Sigmoid colon (tissue), 4 donors: ENCODE data around the gene LOC101059915.
"Not testable (repeated sequence)": the region's sequence is repeated elsewhere in the genome, so short reads cannot be mapped to it uniquely, and the experiment has no call there.

ENCODE experiments used
- CTCF ChIP-seq, 4 experiments: fragments of 450-650 bp in 3 of 4; fragments of 200-600 bp in 1 of 4; IDR thresholded peaks; one replicate each; pipeline ENCODE4 v1.5.1; 2016 to 2019; ENCODE audit warnings: antibody characterized with exemption in 4 of 4, mild to moderate bottlenecking in 3 of 4, moderate library complexity in 2 of 4
- EP300 ChIP-seq, 4 donors: sonication (generic); formaldehyde crosslinking; IDR thresholded peaks; one replicate each; pipeline ENCODE4 v1.6.1; 2017; ENCODE audit warnings: antibody characterized with exemption in 4 of 4
- POLR2A ChIP-seq, 2 donors: fragments of 450-650 bp; IDR thresholded peaks; one replicate each; pipeline ENCODE4 v1.6.1; 2016; ENCODE audit warnings: antibody characterized with exemption in 2 of 2, mild to moderate bottlenecking in 2 of 2, moderate library complexity in 2 of 2
- POLR2AphosphoS5 ChIP-seq, 4 donors: sonication (generic); formaldehyde crosslinking; IDR thresholded peaks; one replicate each; pipeline ENCODE4 v1.6.1; 2017; ENCODE audit warnings: antibody characterized with exemption in 4 of 4

- not testable (repeated sequence) for TF ChIP-seq CTCF, POLR2AphosphoS5, EP300, POLR2A (IDR thresholded peaks at IDR 0.05)
Measured at GRCh38 chrX:71720289-71720886, 53.0 kb downstream of the LOC101059915 start.
